Measurements from ENCODE around the gene ZNF467.

ZNF467 gene

DNA sequence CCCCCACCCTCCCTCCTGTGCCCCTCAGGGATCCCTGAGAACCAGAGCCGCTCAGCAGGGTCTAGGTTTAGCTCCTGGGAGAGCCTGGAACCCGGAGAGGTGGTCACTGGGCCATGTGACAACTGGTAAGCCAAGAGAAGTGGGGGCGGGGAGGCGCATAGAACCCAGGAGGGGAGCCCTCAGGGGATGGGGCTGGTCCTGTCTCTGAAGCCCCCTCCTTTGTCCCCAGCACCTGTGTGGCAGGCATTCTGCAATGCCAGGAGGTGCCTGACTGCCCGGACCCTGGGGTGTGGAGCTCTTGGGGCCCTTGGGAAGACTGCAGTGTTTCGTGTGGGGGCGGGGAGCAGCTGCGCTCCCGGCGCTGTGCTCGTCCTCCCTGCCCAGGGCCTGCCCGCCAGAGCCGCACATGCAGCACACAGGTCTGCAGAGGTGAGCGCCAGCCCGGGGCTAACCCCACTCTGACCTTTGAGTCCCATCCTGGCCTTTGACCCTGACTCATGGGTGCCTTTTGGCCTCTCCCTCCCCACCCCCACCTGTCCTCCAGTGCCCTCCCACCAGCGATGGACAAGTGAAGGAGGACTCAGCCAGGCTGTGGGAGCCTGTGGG lies 42.4 kb upstream of the ZNF467 start:
- H3K4me3 ChIP-seq (ENCODE audit: low read depth, low read length), result no peak overlapping the region
- TF ChIP-seq CTCF (IDR thresholded peaks at IDR 0.05; ENCODE audit: low read depth, low read length), result no peak

DNA sequence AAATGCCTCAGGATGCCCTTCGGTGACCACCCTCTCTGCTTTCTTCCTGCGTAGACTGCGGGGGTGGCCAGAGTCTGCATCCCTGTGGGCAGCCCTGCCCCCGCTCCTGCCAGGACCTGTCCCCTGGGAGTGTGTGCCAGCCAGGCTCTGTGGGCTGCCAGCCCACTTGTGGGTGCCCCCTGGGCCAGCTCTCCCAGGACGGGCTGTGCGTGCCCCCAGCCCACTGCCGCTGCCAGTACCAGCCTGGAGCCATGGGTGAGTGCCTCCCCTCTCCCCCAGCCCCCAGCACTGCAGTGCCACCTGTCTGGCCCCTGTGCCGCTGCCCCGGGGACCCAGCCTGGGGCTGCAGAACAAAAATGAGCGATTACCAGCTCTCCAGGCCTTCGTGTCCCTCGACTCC lies 41.7 kb upstream of the ZNF467 start:
- no peak for DNase-seq (ENCODE audit: low read depth, low spot score)
- in situ Hi-C loops (cut with HindIII; ENCODE audit: low sequenced_read_pairs), result no loop called here

More for the DNA sequence above, 42.4 kb upstream of the ZNF467 start:
- in situ Hi-C loops (cut with HindIII; ENCODE audit: low sequenced_read_pairs), result no loop called here
- DNase-seq (ENCODE audit: low read depth, low spot score), result no peak

GRCh38 chr7:149814494-149814893 lies 41.1 kb upstream of the ZNF467 start:
- TF ChIP-seq CTCF (IDR thresholded peaks at IDR 0.05; ENCODE audit: low read depth, low read length), result no peak
- DNase-seq (ENCODE audit: low read depth, low spot score), result no peak
- H3K4me3 ChIP-seq (ENCODE audit: low read depth, low read length), result no peak overlapping the region
- in situ Hi-C loops (cut with HindIII; ENCODE audit: low sequenced_read_pairs), result no loop called here

More for the DNA sequence above, 41.7 kb upstream of the ZNF467 start:
- no peak overlapping the region for H3K4me3 ChIP-seq (ENCODE audit: low read depth, low read length)
- no peak for TF ChIP-seq CTCF (IDR thresholded peaks at IDR 0.05; ENCODE audit: low read depth, low read length)

GRCh38 chr7:149813254-149814035 lies 40.1 kb upstream of the ZNF467 start:
- in situ Hi-C loops (cut with HindIII; ENCODE audit: low sequenced_read_pairs), result no loop called here
- no peak for DNase-seq (ENCODE audit: low read depth, low spot score)
- H3K4me3 ChIP-seq (ENCODE audit: low read depth, low read length), result no peak overlapping the region
- no peak for TF ChIP-seq CTCF (IDR thresholded peaks at IDR 0.05; ENCODE audit: low read depth, low read length)

DNA sequence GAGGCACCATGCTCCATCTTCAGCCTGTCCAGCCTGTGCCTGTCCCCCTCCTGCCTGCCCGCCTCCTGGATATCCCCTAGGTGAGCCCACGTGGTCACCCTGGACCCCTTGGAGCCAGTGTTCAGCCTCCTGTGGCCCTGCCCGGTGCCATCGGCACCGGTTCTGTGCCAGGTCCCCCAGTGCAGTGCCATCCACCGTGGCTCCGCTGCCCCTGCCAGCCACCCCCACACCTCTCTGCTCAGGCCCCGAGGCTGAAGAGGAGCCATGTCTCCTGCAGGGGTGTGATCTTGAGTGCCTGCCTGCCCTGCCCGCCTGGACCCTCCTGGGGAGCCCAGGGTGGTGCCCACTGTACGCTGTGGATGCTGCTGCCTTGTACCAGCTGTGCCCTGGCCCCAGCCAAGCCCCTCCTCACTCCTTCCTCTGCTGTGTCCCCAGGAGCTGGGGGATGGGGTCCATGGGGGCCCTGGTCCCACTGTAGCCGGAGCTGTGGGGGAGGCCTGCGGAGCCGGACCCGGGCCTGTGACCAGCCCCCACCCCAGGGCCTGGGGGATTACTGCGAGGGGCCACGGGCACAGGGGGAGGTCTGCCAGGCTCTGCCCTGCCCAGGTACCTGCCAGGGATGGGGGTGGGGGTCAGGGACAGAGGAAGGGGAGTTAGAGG lies 38.6 kb upstream of the ZNF467 start:
- no peak for DNase-seq (ENCODE audit: low read depth, low spot score)
- TF ChIP-seq CTCF (IDR thresholded peaks at IDR 0.05; ENCODE audit: low read depth, low read length), result no peak
- H3K4me3 ChIP-seq (ENCODE audit: low read depth, low read length), result no peak overlapping the region
- in situ Hi-C loops (cut with HindIII; ENCODE audit: low sequenced_read_pairs), result no loop called here

- no peak overlapping the region for H3K4me3 ChIP-seq (ENCODE audit: low read depth, low read length)
- no peak for DNase-seq (ENCODE audit: low read depth, low spot score)
- peak; percentile 39 for TF ChIP-seq CTCF (IDR thresholded peaks at IDR 0.05; ENCODE audit: low read depth, low read length)
- in situ Hi-C loops (cut with HindIII; ENCODE audit: low sequenced_read_pairs), result no loop called here
Measured at GRCh38 chr7:149811221-149811620, 37.8 kb upstream of the ZNF467 start.
